ENCODE data around the gene DCTN5. TPM values are rescaled to one million over a fixed set of nuclear protein-coding genes. Genes with fewer than 3 reads are reported as not detected.
A peak's percentile ranks its signal among the peaks of the same experiment; 100 is the strongest.

The DCTN5 gene
- total and polyA plus RNA-seq, 2 of the 13 experiments (the other 11 are each of a cell fraction or from before 2014, with no cell fraction given): 105 to 207 TPM

GRCh38 chr16:23694644-23695373 lies 53.5 kb downstream of the DCTN5 start (continued):
- TF ChIP-seq ATF6 (CRISPR knock-in tag; conservative IDR thresholded peaks at IDR 0.05): no peak
- TF ChIP-seq THYN1 (CRISPR knock-in tag; IDR thresholded peaks at IDR 0.05; ENCODE audit: borderline replicate concordance, low read depth): no peak
- TF ChIP-seq ARID3A (IDR thresholded peaks at IDR 0.05; ENCODE audit: low read depth, low read length): no peak
- TF ChIP-seq NCOA1 (CRISPR knock-in tag; IDR thresholded peaks at IDR 0.05): no peak
- TF ChIP-seq, protein P1, sequence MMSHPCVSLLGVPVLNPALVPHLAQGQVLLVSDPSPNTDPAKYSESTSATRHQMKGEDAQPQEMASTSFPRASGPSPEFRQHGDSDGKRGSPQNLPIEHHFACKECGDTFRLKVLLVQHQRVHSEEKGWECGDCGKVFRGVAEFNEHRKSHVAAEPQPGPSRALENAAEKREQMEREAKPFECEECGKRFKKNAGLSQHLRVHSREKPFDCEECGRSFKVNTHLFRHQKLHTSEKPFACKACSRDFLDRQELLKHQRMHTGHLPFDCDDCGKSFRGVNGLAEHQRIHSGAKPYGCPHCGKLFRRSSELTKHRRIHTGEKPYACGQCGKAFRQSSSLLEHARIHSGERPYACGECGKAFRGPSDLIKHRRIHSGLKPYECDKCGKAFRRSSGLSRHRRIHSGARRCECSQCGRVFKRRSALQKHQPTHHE (CRISPR knock-in tag; IDR thresholded peaks at IDR 0.05; ENCODE audit: borderline replicate concordance): peak; percentile 71; the same call in 1 of the 2 replicates
- TF ChIP-seq EEA1 (CRISPR knock-in tag; IDR thresholded peaks at IDR 0.05; ENCODE audit: borderline replicate concordance): peak; percentile 69; the same call in 1 of the 2 replicates
- TF ChIP-seq NFE2L1 (CRISPR knock-in tag; IDR thresholded peaks at IDR 0.05; ENCODE audit: borderline replicate concordance): no peak
- TF ChIP-seq ZNF101 (CRISPR knock-in tag; IDR thresholded peaks at IDR 0.05; ENCODE audit: borderline replicate concordance, low read depth): no peak
- TF ChIP-seq NPAS2 (CRISPR knock-in tag; IDR thresholded peaks at IDR 0.05; ENCODE audit: borderline replicate concordance): no peak
- TF ChIP-seq ADNP (CRISPR knock-in tag; IDR thresholded peaks at IDR 0.05): 0 out of 2 replicates have a peak, but pooled peaks have one; percentile 30
- no peak for TF ChIP-seq ZNF282 (IDR thresholded peaks at IDR 0.05; ENCODE audit: partially characterized antibody)
- TF ChIP-seq MLXIP (CRISPR knock-in tag; IDR thresholded peaks at IDR 0.05; ENCODE audit: borderline replicate concordance): no peak
- no peak for TF ChIP-seq FOXM1 (CRISPR knock-in tag; IDR thresholded peaks at IDR 0.05)
- TF ChIP-seq HNRNPH1 (optimal IDR thresholded peaks at IDR 0.05; ENCODE audit: low read depth, low read length): no peak
- no peak for TF ChIP-seq NKX3-1 (CRISPR knock-in tag; IDR thresholded peaks at IDR 0.05)
- TF ChIP-seq RFXANK (CRISPR knock-in tag; IDR thresholded peaks at IDR 0.05): no peak
- no peak for TF ChIP-seq ZBTB10 (CRISPR knock-in tag; IDR thresholded peaks at IDR 0.05; ENCODE audit: borderline replicate concordance)
- TF ChIP-seq SALL2 (CRISPR knock-in tag; IDR thresholded peaks at IDR 0.05): peak; percentile 63; the same call in 1 of the 2 replicates
